Stromal cell of bone marrow (primary cell): ENCODE measurements around the gene EGR4.

Source experiments
- DNase-seq: peaks from one replicate; pipeline ENCODE4 v3.0.0-alpha.2; 2012; ENCODE audit warnings: low read depth

Gene EGR4

GRCh38 chr2:73249636-73250035 lies 43.7 kb downstream of the EGR4 start:
- DNase-seq: no peak

- no peak for DNase-seq
These were observed 46.5 kb downstream of the EGR4 start for GRCh38 chr2:73246850-73247249.

GRCh38 chr2:73244580-73244979 lies 48.8 kb downstream of the EGR4 start:
- DNase-seq: no peak

DNA sequence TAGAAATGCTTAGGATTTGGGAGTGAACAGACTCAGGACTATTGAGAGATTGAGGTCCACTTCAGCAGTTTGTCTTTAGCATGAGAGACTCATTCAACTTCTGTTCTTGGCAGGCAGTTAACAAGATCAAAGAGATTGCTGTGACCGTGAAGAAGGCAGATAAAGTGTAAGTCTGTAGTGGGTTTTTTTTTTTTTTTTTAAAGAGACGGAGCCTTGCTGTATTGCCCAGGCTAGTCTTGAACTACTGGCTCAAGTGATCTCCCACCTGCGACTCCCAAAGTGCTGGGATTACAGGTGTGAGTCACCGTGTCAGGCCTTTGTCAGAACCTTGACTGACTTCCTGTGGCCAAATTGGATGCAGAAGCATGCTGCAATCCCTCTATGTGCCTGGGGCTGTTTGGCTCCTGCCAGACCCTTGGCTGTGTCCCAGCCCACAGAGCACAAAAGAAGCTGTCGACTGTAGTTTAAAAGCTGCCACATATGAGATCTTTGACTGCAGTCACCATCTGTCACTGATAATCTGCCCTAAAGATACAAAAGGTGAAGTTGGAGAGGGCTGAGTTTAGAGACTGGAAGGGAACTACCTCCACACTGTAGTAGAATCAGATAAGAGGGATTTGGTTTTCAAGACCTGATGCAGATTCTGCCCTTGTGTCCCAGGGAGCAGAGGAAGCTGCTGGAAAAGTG lies 49.3 kb downstream of the EGR4 start:
- no peak for DNase-seq
